GM23338 (cell line): ENCODE measurements around the gene PHRF1. TPM values are rescaled to one million over a fixed set of nuclear protein-coding genes. Genes with fewer than 3 reads are reported as not detected.

Experiments
- ATAC-seq: fragments of 200-7000 bp; cut with Tn5 transposase; 3 replicates; pipeline ENCODE4 v1.9.1; 2020
- DNase-seq: peaks from one replicate; pipeline ENCODE4 v3.0.0-alpha.2; 2015; ENCODE audit warnings: low spot score
- H2AFZ ChIP-seq: fragments of 200-600 bp; sonication (generic); 2 replicates; pipeline ENCODE4 v1.8.0; 2016; ENCODE audit warnings: antibody characterized with exemption, mild to moderate bottlenecking, moderate library complexity
- H3F3A ChIP-seq: fragments of 200-600 bp; sonication (generic); replicated peaks from 2 replicates; pipeline ENCODE4 v1.8.0; 2017; ENCODE audit warnings: antibody characterized with exemption, mixed run types, low read depth
- H3K27ac ChIP-seq: fragments of 200-600 bp; sonication (generic); 2 replicates; pipeline ENCODE4 v1.6.1; 2016; ENCODE audit warnings: low read depth
- H3K27me3 ChIP-seq: fragments of 200-600 bp; sonication (generic); 2 replicates; pipeline ENCODE4 v1.8.0; 2016; ENCODE audit warnings: mild to moderate bottlenecking, mixed run types, moderate library complexity; ENCODE audit not compliant: insufficient read depth
- H3K36me3 ChIP-seq: fragments of 200-600 bp; sonication (generic); 2 replicates; pipeline ENCODE4 v1.8.0; 2016; ENCODE audit warnings: mild to moderate bottlenecking; ENCODE audit not compliant: insufficient read depth
- H3K4me1 ChIP-seq: fragments of 200-600 bp; sonication (generic); 2 replicates; pipeline ENCODE4 v1.8.0; 2016; ENCODE audit warnings: mild to moderate bottlenecking, moderate library complexity; ENCODE audit not compliant: insufficient read depth
- H3K4me2 ChIP-seq: fragments of 200-600 bp; sonication (generic); 2 replicates; pipeline ENCODE4 v1.7.1; 2017; ENCODE audit warnings: mixed run types
- H3K4me3 ChIP-seq: fragments of 200-600 bp; sonication (generic); 2 replicates; pipeline ENCODE4 v1.6.1; 2016; ENCODE audit warnings: mixed run types
- H3K79me2 ChIP-seq: fragments of 200-600 bp; sonication (generic); replicated peaks from 2 replicates; pipeline ENCODE4 v1.8.0; 2017; ENCODE audit warnings: mild to moderate bottlenecking; ENCODE audit not compliant: insufficient read depth
- H3K9me2 ChIP-seq: fragments of 200-600 bp; sonication (generic); 2 replicates; pipeline ENCODE4 v1.8.0; 2017; ENCODE audit not compliant: insufficient read depth
- H4K20me1 ChIP-seq: fragments of 200-600 bp; sonication (generic); replicated peaks from 2 replicates; pipeline ENCODE4 v1.8.0; 2017; ENCODE audit warnings: mild to moderate bottlenecking; ENCODE audit not compliant: insufficient read depth
- H3K27ac Mint-ChIP-seq: 2 replicates; pipeline ENCODE4 v1.8.0; 2020; ENCODE audit warnings: inconsistent platforms, mild to moderate bottlenecking, moderate library complexity, mixed read lengths
- H3K27me3 Mint-ChIP-seq: 3 replicates; pipeline ENCODE4 v1.8.0; 2022; ENCODE audit warnings: low read depth, mild to moderate bottlenecking, moderate library complexity, mixed read lengths, inconsistent platforms; ENCODE audit not compliant: insufficient read depth, poor library complexity
- H3K36me3 Mint-ChIP-seq: 3 replicates; pipeline ENCODE4 v1.8.0; 2021; ENCODE audit warnings: low read depth, mild to moderate bottlenecking, inconsistent platforms, moderate library complexity, mixed read lengths
- H3K4me1 Mint-ChIP-seq: 3 replicates; pipeline ENCODE4 v1.8.0; 2020; ENCODE audit warnings: mild to moderate bottlenecking, inconsistent platforms, mixed read lengths
- H3K4me3 Mint-ChIP-seq: 3 replicates; pipeline ENCODE4 v1.8.0; 2021; ENCODE audit warnings: moderate library complexity, mild to moderate bottlenecking, inconsistent platforms, mixed read lengths
- H3K9me3 Mint-ChIP-seq: 3 replicates; pipeline ENCODE4 v1.8.0; 2020; ENCODE audit warnings: moderate library complexity, mild to moderate bottlenecking, inconsistent platforms, mixed read lengths
- ETS1 ChIP-seq: IDR thresholded peaks from 2 replicates; pipeline ENCODE4 v1.6.1; 2016; ENCODE audit warnings: antibody characterized with exemption
- EZH2phosphoT487 ChIP-seq: fragments of 200-600 bp; sonication (generic); IDR thresholded peaks from one replicate; pipeline ENCODE4 v1.8.1; 2018; ENCODE audit warnings: antibody characterized with exemption; ENCODE audit not compliant: unreplicated experiment
- JUNB ChIP-seq: IDR thresholded peaks from one replicate; pipeline ENCODE4 v1.6.1; 2016; ENCODE audit warnings: antibody characterized with exemption; ENCODE audit not compliant: unreplicated experiment
- NANOG ChIP-seq: IDR thresholded peaks from 2 replicates; pipeline ENCODE4 v1.6.1; 2016; ENCODE audit warnings: antibody characterized with exemption, borderline replicate concordance
- STAT1 ChIP-seq: IDR thresholded peaks from one replicate; pipeline ENCODE4 v1.6.1; 2016; ENCODE audit warnings: antibody characterized with exemption; ENCODE audit not compliant: unreplicated experiment
- ZNF114 ChIP-seq: fragments of 250-450 bp; sonication (Bioruptor Pico); IDR thresholded peaks from 2 replicates; pipeline ENCODE4 v1.5.0; 2020; ENCODE audit warnings: mild to moderate bottlenecking, moderate library complexity
- ZNF331 ChIP-seq: fragments of 250-450 bp; sonication (Bioruptor Pico); IDR thresholded peaks from 2 replicates; pipeline ENCODE4 v1.5.0; 2020; ENCODE audit warnings: low read depth, mild to moderate bottlenecking, moderate library complexity
- ZNF462 ChIP-seq: fragments of 250-450 bp; sonication (Bioruptor Pico); IDR thresholded peaks from 2 replicates; pipeline ENCODE4 v1.5.0; 2020; ENCODE audit warnings: mild to moderate bottlenecking, moderate library complexity
- polyA plus RNA-seq: library from polyadenylated mRNA; unstranded; fragments of >200 nt; fragmentation: Nextera tagmentation; extraction: Ambion mirVana; gene quantifications from 2 replicates; pipeline ENCODE4 v1.2.1, GENCODE V29; 2016
- total RNA-seq: library from RNA; depleted of rRNA; stranded (reverse); fragments of >200 nt; shearing (Covaris generic); gene quantifications from 2 replicates; pipeline ENCODE4 v1.2.3, GENCODE V29; 2014

PHRF1 gene
- total and polyA plus RNA-seq, 2 experiments from 2014 or later = 11.0 to 45.9 TPM

GRCh38 chr11:528166-528814 lies 48.0 kb upstream of the PHRF1 start (continued):
- TF ChIP-seq ZNF462 (no peak), ZNF331 (no peak), JUNB (no peak), STAT1 (no peak), ETS1 (no peak), ZNF114 (CRISPR knock-in tag) (no peak)

GRCh38 chr11:528815-529727 lies 47.2 kb upstream of the PHRF1 start:
- Histone ChIP-seq H4K20me1 (no peaks in the 10 kb centered on the region), H3K79me2 (no peaks in the 10 kb centered on the region), H3K27ac (no peak overlapping the region), H3F3A (no peaks in the 10 kb centered on the region), H3K4me2 (no peak overlapping the region), H3K4me1 (no peaks in the 10 kb centered on the region), H3K9me2 (0 out of 2 replicates have a peak, but pooled peaks cover 3% of the 10 kb centered on the region), H3K36me3 (no peaks in the 10 kb centered on the region), H3K27me3 (no peaks in the 10 kb centered on the region), H2AFZ (no peak overlapping the region), H3K4me3 (no peak overlapping the region)
- H3K4me3 Mint-ChIP-seq = no peak overlapping the region
- ATAC-seq (no peak), DNase-seq (no peak)
- no peaks in the 10 kb centered on the region for H3K4me1 Mint-ChIP-seq
- H3K27ac Mint-ChIP-seq = no peak overlapping the region
- H3K9me3 Mint-ChIP-seq = peaks cover 3% of the 10 kb centered on the region; the same call in 2 of the 3 replicates
- peaks cover 11% of the 10 kb centered on the region for H3K27me3 Mint-ChIP-seq
- peaks cover 10% of the 10 kb centered on the region for H3K36me3 Mint-ChIP-seq
- TF ChIP-seq EZH2phosphoT487 (no peak), STAT1 (no peak), NANOG (no peak), ETS1 (no peak), ZNF331 (no peak)
